Measurements from ENCODE around the gene TMSB4X.
"Not testable (repeated sequence)": the region's sequence is repeated elsewhere in the genome, so short reads cannot be mapped to it uniquely, and the experiment has no call there.

The TMSB4X gene

DNA sequence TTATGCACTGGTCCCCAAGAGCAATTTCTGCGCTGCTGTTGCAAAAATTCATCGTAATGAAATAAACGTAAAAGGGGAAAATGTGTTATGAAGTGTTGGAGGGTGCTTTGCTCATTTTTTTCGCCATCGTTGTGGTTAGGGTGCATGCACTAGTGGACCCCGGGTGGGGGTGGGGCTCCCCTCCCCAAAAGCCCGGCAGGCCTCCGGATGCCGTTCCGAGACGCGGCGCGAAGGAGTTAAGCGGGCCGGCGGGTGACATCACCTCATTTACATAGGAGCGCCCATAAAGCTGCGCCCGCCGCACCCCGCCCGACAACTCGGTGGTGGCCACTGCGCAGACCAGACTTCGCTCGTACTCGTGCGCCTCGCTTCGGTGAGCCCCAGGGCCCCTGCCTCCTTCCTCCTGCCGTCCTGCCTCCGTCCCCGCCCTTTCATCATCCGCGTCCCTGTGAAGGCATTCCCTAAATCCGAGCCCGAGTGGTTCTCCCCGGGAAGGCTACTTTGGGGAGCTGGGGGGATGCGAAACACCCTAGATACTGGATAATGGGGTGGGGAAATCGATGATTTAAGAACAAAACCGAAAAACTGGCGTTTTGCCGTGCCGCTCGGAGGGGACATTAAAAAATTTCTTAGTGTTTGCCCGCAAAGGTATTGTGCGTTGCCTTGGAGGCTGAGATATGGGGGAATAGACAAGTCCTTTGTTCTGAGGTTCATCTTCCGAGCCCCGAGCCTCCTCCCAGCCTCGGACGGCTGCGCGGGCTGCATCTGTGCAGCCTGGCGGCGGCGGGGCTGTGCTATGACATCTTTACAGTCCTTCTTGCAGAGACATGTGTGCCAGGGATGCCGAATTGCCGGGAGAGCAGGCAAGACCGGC, at the start of gene TMSB4X:
Gene TMSB4X, plus strand, starts transcription at position 315 of the 874 bp plus-strand sequence.
- no peak for FAIRE-seq

DNA sequence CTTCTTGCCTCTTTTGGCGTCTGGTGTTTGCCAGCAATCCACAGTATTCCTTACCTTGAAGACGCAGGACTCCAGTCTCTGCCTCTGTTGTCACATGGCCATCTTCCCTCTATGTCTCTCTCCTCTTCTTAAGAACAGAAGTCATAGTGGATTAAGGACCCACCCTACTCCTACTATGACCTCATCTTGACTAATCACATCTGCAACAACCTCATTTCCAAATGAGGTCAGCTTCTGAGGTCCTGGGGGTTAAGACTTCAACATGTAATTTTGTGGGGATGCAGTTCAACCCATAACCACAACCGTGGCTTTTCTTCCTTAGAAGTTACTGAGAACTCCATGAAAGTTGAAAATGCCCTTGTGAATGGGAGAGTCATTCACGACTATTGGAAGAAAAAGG, 45.2 kb upstream of the TMSB4X start:
- FAIRE-seq: no peak

DNA sequence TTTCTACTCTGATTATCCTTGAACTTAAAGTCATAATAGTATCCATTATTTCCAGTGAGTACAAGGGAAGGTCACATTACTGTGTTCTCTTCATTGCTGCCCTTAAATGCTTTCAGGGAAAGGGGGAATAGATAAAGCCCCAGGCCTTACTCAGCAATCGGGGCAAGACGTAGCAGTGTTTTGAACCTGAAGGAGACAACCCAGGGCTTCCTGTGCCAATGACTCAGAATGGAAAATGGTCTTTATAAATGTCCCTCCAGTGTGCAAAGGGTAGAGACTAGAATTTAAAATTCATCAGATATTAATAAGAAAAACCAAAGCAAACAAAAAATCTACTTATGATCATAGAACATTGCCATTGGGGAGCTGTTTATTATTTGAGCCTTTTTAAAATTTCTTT, 44.8 kb upstream of the TMSB4X start:
- FAIRE-seq: no peak

DNA sequence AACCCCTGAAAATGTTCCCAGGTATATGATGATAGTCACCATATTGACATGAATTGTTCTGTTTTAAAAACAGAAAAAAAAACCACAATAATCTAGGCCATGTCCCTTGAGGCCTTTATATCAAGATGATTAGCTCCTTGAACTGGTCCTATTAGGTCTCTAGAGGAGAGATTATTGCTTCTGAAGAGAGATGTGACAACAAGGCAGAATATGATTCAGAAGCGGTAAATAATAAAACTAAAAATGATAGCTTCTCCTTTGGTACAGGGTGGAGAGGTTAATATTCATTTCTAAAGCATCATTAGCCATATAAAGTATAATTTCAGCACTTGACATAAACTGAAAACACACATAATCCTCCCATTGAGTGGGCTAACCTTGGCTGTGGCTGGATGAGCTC, 42.7 kb upstream of the TMSB4X start:
- no peak for FAIRE-seq

DNA sequence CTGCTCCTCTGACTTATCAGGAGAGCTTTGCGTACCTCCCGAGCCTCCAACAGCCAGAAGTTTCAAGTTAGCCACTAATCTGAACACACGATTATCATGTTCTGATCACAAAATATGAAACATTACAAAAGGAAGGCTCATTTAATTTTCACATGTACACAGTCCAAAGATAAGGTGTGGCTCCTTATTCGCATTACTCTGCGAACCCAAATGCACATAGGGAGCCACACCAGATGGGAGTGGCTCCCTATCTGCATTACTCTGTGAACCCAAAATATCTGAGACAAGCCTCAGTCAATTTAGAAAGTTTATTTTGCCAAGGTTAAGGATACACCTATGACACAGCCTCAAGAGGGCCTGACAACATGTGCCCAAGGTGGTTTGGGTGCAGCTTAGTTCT, 40.1 kb upstream of the TMSB4X start:
- no peak for FAIRE-seq

DNA sequence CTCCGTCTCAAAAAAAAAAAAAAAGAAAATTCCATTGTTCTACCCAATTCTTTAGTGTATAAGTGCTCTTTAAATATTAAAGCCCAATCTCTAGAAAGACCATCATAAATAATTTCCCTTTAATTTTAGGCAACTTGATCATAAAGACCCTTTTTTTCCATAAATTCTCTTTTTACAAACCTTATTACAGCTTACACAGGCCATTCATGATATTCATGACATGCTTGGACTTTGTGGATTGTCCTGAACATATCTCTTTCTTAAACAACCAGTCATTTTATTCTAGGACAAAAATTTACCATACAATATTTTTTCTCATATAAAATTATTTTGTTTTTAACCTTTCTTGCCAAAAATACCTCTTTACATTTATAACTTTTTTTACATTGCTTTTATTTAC, 38.0 kb upstream of the TMSB4X start:
- no peak for FAIRE-seq

DNA sequence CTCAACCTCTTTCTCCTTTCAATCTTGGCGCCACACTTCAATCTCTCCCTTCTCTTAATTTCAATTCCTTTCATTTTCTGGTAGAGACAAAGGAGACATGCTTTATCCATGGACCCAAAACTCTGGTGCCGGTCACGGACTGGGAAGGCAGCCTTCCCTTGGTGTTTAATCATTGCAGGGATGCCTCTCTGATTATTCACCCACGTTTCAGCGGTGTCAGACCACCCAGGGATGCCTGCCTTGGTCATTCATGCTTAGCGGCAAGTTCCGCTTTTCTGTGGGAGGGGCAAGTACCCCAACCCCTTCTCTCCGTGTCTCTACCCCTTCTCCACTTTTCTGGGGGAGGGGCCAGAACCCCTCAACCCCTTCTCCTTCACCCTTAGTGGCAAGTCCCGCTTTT, 34.4 kb upstream of the TMSB4X start:
- not testable (repeated sequence) for FAIRE-seq

DNA sequence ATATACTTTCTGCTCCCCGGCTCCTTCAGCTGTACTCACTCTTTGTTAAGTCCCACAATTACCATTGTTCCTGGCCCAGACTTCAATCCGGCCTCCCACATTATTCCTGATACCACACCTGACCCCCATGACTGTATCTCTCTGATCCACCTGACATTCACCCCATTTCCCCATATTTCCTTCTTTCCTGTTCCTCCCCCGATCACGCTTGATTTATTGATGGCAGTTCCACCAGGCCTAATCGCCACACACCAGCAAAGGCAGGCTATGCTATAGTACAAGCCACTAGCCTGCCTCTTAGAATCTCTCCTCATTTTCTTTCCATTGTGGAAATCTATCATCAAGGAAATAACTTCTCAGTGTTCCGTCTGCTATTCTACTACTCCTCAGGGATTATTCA, 31.3 kb upstream of the TMSB4X start:
- FAIRE-seq: not testable (repeated sequence)

DNA sequence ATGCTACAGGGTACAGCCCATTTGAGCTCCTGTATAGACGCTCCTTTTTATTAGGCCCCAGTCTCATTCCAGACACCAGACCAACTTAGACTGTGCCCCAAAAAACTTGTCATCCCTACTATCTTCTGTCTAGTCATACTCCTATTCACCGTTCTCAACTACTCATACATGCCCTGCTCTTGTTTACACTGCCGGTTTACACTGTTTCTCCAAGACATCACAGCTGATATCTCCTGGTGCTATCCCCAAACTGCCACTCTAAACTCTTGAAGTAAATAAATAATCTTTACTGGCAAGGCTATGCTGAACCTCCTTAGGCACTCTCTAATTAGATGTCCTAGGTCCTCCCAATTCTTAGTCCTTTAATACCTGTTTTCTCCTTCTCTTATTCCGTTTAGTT, 30.5 kb upstream of the TMSB4X start:
- not testable (repeated sequence) for FAIRE-seq

DNA sequence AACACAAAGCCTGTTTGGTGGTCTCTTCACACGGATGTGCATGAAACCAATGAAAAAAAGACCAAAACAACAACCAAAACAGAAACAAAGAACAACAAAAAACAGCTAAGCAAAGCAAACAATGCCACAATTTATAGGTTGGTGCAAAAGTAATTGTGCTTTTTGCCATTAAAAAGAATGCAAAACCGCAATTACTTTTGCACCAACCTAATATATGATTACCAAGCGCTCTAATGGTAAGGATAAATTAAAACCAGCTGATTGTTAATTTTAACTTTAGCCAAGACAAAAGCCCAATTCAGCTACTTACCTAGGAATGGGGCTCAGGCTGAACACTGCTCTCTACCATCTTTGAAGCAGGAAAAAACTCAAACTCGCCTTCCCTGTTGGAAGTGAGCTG, 29.4 kb upstream of the TMSB4X start:
- no peak for FAIRE-seq

DNA sequence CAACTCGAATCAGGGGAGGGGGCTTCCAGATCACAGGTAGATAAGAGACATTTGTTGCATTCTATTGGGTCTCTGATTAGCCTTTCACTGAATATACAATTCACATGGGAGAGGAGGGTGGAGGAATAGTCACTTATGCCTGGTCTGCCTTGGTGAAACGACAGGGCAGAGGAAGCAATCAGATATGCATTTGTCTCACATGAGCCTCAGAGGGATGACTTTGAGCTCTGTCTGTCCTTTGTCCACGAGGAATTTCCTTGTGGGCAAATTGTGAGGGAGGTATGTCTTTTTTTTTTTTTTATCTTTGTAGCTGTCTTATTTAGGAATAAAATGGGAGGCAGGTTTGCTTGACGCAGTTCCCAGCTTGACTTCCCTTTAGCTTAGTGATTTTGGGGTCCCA, 28.5 kb upstream of the TMSB4X start:
- FAIRE-seq: no peak

DNA sequence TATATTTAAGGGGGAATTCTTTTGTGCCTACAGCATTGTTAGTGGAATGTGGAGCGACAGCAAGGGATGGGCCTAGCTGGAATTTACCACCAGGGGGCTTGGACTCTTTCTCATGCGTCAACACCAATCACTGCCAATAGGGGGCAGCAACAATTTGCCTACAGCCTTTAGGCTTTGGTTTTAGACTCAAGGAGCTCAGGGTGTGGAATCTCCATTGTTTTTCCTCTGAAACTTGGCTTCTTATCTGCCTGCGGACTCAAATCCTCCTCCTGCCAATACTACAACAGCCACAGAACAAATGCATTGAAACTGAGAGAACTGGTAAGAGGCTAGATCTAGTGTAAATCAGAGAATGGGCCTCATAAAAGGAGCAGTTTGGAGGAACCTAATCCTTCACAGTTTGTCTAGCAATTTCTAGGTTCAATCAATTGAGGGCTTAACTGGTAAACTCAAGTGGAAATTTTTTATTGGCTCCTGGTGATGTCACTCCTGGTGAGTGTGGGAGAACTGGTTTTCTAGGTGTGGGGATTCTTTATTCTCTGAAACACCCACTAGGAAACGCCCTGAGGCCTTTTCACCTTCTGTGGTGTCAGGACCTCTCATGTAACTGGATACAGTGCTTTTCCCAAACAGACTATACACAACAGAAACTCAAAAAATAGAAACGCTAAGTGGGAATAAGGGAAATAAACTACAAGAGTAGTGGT, 27.9 kb upstream of the TMSB4X start:
- no peak for FAIRE-seq

DNA sequence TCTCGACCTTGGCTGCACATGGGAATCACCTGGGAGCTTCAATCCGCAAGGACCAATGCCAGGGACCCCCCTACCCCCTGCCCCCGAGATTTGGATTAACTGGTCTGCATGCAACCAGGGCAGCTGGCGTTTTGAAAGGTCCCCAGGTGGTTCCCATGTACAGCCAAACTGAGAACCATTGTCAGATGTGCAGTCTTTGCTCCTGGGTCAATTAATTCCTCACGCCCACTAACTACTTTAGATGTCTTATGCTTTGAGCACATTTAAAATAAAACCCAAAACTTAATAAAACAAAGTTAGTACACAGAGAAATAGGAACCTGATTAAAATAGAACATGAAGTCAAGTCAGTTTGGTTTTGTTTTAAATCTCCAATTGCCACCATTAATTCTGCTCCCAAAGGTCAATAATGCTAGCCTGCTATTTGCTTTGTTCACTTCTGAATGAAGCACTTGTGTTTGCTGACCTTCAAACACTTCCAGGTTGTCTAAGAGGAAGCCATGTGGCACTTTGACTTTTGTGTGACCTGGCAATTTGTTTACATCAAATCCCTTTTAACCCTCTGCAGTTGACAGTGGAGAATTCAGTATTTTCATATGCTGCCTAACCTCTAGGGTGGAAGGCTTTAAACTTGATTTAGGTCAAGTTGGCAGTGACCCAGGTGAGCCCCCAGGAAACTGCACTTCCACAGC, 27.2 kb upstream of the TMSB4X start:
- no peak for FAIRE-seq

DNA sequence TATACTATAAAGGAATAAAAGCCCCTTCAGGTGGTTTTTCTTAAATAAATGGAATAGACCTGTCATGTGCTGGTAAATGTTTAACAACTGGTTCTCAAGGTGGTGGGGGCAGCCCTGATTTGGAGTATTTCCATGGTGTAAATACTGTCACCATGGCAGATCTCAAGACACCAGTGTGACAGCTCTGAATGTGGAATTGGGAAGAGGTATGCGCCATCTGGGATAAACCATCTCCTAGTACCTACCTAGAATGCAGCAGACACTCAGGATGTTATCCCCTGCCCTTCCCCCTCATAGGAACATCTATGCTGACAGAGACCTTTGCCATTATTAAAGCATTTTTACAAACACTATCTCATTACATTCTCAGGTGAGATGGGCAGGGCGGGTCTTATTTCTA, 26.4 kb upstream of the TMSB4X start:
- no peak for FAIRE-seq

DNA sequence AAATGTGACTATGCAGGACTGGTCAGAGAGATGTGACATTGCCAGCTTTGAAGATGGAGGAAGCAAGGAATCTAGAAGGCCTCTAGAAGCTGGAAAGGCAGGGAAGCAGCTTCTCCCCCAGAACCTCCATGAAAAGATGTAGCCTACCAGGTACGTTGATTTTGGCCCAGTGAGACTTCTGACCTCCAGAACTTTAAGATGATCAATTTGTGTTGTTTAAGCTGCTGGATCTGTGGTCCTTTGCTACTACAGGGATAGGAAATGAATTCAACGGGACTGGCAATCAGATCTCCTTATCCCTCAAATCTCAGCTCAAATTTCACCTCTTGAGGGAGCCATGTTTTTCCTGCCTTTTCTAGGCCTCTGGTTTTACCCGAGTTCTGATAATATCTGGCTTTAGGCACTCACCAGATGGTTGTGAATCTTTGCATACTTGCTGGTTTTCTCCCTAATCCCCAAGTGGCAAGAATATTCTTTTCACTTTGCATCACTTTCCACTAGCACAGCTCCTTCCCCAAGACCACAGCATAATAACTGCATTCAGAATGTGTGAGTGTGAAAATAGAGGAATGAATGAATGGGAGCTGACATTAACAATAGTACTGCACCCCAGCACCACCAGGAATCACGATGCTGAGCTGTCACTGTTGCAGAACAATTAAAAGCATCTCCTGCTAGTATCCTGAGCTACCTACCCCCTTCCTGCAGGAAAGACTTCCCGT, 25.5 kb upstream of the TMSB4X start:
- no peak for FAIRE-seq

DNA sequence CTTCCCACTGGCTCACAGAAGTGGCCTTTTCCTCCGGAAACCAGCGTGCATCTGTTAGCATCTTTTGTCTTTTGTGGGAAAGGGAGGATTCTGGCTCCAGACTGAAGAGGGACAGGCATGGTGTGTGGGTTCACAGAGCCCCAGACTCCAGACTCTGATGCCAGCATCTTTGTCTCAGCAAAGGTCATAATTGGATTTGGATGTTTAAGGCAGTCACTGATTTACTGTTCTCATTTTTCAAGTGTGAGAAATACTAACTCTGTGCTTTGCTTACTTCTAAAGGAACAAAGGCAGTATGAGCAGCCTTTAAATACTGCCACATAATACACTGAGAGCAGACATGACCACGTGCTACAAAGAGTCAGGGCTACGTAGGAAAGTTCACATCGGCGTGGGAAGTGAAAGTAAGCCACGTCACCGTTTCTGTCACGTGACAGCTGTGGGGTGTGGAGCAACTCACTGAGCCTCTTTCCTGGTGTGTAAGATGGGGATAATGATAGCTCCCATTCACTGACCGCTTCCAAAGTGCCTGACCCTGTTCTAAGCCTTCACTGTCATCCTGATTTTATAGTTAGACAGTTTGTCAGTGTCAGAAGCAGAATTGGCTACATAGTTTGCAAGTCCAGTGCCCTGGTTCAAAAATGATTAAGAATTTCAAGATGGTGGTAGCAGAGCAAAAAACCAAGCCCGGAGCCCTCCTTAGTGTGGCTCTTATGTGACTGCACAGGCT, 24.8 kb upstream of the TMSB4X start:
- peak; percentile 62 for FAIRE-seq

DNA sequence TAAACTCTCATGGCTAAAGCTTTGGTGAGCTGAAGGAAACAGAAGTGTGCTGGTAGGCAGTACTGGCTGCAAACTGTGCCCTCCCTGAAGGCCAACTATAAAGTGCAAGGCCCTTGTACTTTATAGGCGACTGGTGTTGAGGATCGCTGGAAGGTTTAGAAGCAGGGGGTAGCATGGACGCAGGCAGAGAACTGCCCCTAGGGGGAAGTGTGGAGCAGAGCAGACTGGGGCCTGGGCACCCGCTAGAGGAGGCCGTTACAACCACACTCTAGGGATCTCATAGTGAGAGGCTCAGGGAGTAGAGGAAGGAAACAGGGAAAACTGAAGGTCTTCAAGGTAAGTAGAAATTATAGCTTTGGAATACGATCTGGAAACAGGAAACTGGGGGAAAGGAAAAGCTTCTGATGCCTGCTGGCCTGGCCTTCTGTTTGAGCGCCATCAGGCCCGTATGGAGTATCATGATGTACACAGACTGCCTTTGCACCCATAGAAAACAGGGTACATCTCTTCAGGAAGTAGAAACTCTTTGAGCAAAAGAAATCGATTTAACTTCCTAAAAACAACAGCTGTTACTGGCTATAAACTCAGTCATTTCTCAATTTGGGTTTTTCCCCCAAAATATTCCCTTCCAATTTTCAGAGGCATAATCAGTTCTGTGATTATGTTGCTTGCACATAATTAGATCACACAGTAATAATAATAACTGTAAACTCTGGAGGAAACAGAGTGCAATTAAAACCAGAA, 23.9 kb upstream of the TMSB4X start:
- FAIRE-seq: no peak

DNA sequence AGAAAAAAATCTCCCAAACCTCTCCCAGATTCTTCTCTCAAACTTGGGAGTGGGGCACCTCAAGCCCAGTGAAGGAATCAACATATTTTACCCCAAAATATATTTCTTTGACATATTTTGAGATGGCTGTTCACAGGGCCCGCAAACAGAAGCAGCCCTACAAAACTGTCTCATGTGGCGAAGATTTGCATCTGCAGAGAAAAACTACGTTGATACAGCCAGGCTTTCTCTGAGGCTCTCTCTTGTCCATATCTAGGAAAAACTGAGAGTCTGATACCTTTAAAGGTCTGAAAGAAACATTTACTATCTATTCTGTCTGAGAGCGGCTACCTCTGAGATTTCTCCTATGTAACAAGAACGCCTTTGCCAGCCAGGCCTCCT, 23.3 kb upstream of the TMSB4X start:
- FAIRE-seq: no peak

DNA sequence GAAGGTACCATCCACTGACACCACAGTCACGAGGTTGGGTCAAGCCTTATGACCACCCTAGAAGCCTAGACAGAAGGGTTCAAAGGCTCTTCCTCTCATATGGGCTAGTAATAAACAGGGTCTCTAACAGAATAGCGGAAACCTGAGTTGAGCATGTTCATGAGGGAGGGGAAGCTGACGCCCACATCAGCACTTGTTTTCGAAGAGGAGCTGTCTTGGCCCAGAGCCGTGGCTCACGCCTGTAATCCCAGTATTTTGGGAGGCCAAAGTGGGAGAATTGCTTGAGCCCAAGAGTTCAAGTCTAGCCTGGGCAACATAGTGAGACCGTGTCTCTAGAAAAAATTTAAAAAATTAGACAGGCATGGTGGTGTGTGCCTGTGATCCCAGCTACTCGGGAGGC, 21.5 kb upstream of the TMSB4X start:
- no peak for FAIRE-seq

DNA sequence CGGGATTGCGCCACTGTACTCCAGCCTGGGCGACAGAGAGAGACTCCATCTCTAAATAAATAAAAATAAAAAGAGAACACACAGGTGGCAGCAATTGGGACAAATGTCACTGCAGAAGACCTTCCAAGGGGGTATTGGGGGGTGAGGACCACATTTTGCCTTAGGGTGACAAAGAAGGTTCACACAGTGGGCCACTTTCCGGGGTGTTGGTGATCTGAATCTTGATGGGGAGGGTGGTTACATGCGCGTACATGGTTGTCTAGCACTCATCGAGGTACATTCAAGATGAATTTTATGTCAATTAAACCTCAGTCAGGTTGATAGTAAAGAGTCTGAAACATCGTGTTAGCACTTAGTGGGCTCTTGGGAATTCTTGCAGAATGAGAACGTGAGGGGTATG, 20.5 kb upstream of the TMSB4X start:
- FAIRE-seq: no peak

DNA sequence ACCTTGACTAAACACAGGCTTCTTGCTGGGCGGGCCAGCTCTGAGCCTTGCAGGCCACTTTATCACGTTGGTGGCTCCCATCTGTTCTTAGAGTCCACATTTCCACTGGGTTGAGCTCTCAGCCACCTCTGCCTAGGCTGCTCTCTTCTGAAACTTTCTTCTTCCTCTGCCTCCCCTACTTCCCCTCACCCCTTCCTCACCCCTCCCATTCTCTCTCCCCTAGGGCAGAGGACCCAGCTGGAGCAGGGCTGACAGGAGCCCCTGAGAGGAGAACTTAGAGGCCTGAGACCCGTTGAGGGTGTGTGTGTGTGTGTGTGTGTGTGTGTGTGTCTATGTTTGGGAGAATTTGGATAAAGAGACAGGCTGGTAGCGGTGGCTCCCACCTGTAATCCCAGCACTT, 19.9 kb upstream of the TMSB4X start:
- FAIRE-seq: no peak

Measured in colon (tissue), 2 donors.